ENCODE data around the gene TYRP1.

DNA sequence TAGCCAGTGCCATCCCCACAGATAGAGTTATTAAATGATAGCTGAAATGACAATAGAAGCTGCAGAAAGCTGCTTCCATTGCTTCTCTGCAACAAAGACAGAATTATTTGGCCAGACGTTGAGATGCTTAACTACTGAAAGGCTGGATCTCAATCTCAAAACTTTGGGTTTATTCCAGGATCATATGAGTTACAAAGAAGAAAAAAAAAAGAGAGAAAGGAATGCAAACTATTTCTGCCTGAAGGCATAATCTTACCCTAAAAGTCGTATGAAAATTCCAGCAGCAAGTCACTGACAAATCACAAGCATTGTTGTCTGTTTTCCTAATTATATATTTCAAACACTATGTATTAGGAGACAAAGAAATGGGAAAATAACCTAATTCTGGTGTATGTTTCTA lies 12.8 kb upstream of the TYRP1 start:
- TF ChIP-seq POLR2A (IDR thresholded peaks at IDR 0.05; ENCODE audit: low read length) (no peak), GATA1 (IDR thresholded peaks at IDR 0.05; ENCODE audit: low read depth, low read length) (no peak)

Data from erythroblast (primary cell).